Measurements from ENCODE around the gene TMEM86A.
A peak's percentile ranks its signal among the peaks of the same experiment; 100 is the strongest.
"Not testable (repeated sequence)": the region's sequence is repeated elsewhere in the genome, so short reads cannot be mapped to it uniquely, and the experiment has no call there.

Gene TMEM86A

GRCh38 chr11:18698341-18699268 is at the start of gene TMEM86A:
Gene TMEM86A, plus strand, starts transcription at chr11:18698779. Its CDS starts 108 bp downstream, at chr11:18698887.
- peak; percentile 79 to 87 for DNase-seq (ENCODE audit: low read depth in 2 of 2)

- no peak for DNase-seq (ENCODE audit: low read depth in 2 of 2)
These were observed 48.2 kb upstream of the TMEM86A start for GRCh38 chr11:18650353-18650752.

- peak in 1 of 2 donors; percentile 17 for DNase-seq (ENCODE audit: low read depth in 2 of 2)
These were observed 47.6 kb upstream of the TMEM86A start for GRCh38 chr11:18650859-18651557.

GRCh38 chr11:18657673-18658072 is 40.9 kb upstream of the TMEM86A start:
- DNase-seq (ENCODE audit: low read depth in 2 of 2), result no peak

- DNase-seq (ENCODE audit: low read depth in 2 of 2), result not testable (repeated sequence)
These were observed 33.2 kb upstream of the TMEM86A start for GRCh38 chr11:18665353-18665872.

GRCh38 chr11:18668131-18668530 is 30.4 kb upstream of the TMEM86A start:
- DNase-seq (ENCODE audit: low read depth in 2 of 2), result no peak

GRCh38 chr11:18669219-18669596 is 29.4 kb upstream of the TMEM86A start:
- DNase-seq (ENCODE audit: low read depth in 2 of 2), result peak in 1 of 2 donors; percentile 21

- DNase-seq (ENCODE audit: low read depth in 2 of 2), result no peak
These were observed 28.9 kb upstream of the TMEM86A start for GRCh38 chr11:18669711-18670110.

GRCh38 chr11:18671246-18671645 is 27.3 kb upstream of the TMEM86A start:
- no peak for DNase-seq (ENCODE audit: low read depth in 2 of 2)

GRCh38 chr11:18672209-18672608 is 26.4 kb upstream of the TMEM86A start:
- peak in 1 of 2 donors; percentile 20 for DNase-seq (ENCODE audit: low read depth in 2 of 2)

- no peak for DNase-seq (ENCODE audit: low read depth in 2 of 2)
These were observed 21.8 kb upstream of the TMEM86A start for GRCh38 chr11:18676803-18677202.

GRCh38 chr11:18677560-18677959 is 21.0 kb upstream of the TMEM86A start:
- DNase-seq (ENCODE audit: low read depth in 2 of 2), result no peak

GRCh38 chr11:18681949-18682348 is 16.6 kb upstream of the TMEM86A start:
- DNase-seq (ENCODE audit: low read depth in 2 of 2), result not testable (repeated sequence)

- no peak for DNase-seq (ENCODE audit: low read depth in 2 of 2)
These were observed 16.1 kb upstream of the TMEM86A start for GRCh38 chr11:18682466-18682865.

GRCh38 chr11:18684267-18684666 is 14.3 kb upstream of the TMEM86A start:
- no peak for DNase-seq (ENCODE audit: low read depth in 2 of 2)

GRCh38 chr11:18691467-18692140 is 7.0 kb upstream of the TMEM86A start:
- not testable (repeated sequence) for DNase-seq (ENCODE audit: low read depth in 2 of 2)

GRCh38 chr11:18692941-18693760 is 5.4 kb upstream of the TMEM86A start:
- DNase-seq (ENCODE audit: low read depth in 2 of 2), result no peak

- DNase-seq (ENCODE audit: low read depth in 2 of 2), result no peak
These were observed 1.8 kb upstream of the TMEM86A start for GRCh38 chr11:18696638-18697225.

GRCh38 chr11:18697576-18697975 is 1.0 kb upstream of the TMEM86A start:
- DNase-seq (ENCODE audit: low read depth in 2 of 2), result no peak

GRCh38 chr11:18699269-18699596 is 654 bp downstream of the TMEM86A start:
- no peak for DNase-seq (ENCODE audit: low read depth in 2 of 2)

GRCh38 chr11:18699848-18700261 is 1.3 kb downstream of the TMEM86A start:
- DNase-seq (ENCODE audit: low read depth in 2 of 2), result no peak
